GM18505 (cell line): Measurements from ENCODE around the gene PLPP7.
"Not testable (repeated sequence)": the region's sequence is repeated elsewhere in the genome, so short reads cannot be mapped to it uniquely, and the experiment has no call there.

ENCODE experiments used
- ATAC-seq: cut with Tn5 transposase; IDR thresholded peaks from one replicate; pipeline ENCODE4 v1.9.1; 2021; ENCODE audit not compliant: unreplicated experiment
- POLR2A ChIP-seq: IDR thresholded peaks from 4 replicates; pipeline ENCODE4 v1.6.1; 2011; ENCODE audit warnings: borderline replicate concordance; ENCODE audit not compliant: insufficient read depth, insufficient read length; ENCODE audit errors: extremely low read depth

PLPP7 gene

GRCh38 chr9:131289301-131290035, at the start of gene PLPP7:
Gene PLPP7 (plus strand): TSS chr9:131289723. CDS start chr9:131289998, 275 bp downstream.
- no peak for ATAC-seq

GRCh38 chr9:131240047-131240921, 49.2 kb upstream of the PLPP7 start:
- ATAC-seq: no peak
- no peak for TF ChIP-seq POLR2A

More at GRCh38 chr9:131289301-131290035, at the start of gene PLPP7:
- TF ChIP-seq POLR2A: peak; percentile 34

DNA sequence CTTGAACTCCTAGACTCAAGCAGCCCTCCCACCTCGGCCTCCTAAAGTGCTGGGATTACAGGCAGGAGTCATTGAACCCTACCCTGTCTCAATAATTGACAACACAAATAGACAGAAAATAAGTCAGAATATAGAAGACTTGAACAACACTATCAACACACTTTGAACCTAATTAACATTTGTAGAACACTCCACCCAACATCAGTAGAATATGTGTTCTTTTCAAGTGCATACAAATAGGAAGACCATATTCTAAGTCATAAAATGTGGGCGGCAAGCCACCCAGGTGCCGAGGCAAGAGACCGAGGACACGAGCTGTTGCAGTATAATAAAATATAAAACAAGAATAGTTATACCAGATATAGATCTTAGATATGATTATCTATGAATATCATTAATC, 45.2 kb upstream of the PLPP7 start:
- not testable (repeated sequence) for ATAC-seq

GRCh38 chr9:131246618-131247017, 42.9 kb upstream of the PLPP7 start:
- TF ChIP-seq POLR2A: no peak
- ATAC-seq: no peak

- no peak for TF ChIP-seq POLR2A
- ATAC-seq: peak; percentile 3
Measured at GRCh38 chr9:131252120-131252519, 37.4 kb upstream of the PLPP7 start.

- no peak for ATAC-seq
- TF ChIP-seq POLR2A: no peak
Measured at GRCh38 chr9:131253891-131254491, 35.5 kb upstream of the PLPP7 start.

- no peak for TF ChIP-seq POLR2A
- ATAC-seq: no peak
Measured at GRCh38 chr9:131254626-131255025, 34.9 kb upstream of the PLPP7 start.

DNA sequence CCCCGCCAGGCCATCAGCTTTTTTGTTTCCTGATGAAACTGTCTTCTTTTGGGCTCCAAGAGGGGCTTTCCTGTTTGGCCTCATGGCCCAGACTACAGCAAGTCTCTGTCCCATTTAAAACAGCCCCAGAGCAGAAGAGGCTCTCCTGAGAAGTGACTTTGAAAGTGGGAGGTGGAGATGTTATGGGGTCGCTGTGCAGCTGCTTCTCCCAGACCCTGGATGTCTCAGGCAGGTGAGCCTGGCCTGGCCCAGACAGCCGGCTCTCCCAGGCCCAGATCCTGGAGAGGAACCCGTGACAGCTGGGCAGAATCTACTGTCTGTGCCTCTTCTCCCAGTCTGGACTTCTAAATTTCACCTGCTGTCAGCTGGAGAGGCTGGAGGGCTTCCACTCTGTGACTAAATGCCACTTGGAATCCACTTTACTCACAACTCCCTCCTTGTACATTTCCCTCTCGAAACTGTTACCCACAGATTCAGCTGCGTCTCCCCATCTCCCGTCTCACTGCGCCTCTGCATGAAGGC, 33.8 kb upstream of the PLPP7 start:
- no peak for ATAC-seq
- no peak for TF ChIP-seq POLR2A

DNA sequence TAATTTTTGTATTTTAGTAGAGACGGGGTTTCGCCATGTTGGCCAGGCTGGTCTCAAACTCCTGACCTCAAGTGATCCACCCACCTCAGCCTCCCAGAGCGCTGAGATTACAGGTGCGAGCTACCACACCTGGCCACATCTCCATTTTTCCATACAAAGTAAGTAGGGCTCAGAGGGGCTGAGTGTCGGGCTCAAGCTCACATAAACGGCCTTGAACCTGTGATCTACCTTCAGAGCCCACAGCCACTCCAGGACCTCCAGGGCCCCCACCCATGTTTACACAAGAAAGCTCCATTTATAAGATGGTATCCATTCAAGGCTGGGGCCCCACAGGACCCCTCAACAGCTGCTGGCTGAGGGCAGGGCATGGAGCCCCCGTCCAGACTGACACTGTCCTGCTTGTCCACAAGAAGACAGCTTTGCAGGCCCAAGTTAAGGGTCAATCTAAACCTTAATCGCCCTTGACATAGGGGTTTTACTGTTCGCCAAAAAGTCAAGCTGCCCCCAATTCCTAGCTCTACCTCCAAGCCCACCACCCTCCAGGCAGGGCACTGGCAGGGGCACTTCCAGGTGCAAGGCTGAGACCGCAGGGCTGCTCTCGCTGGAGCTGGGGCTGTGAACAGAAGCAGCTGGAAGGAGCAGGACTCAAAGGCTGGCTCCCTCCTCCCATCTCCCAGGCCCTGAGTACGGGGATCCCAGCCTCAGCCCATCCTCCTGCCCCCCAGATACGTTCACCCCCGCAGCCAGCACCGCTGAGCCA, 32.1 kb upstream of the PLPP7 start:
- no peak for TF ChIP-seq POLR2A
- no peak for ATAC-seq

GRCh38 chr9:131258186-131258585, 31.3 kb upstream of the PLPP7 start:
- ATAC-seq: no peak
- TF ChIP-seq POLR2A: no peak

DNA sequence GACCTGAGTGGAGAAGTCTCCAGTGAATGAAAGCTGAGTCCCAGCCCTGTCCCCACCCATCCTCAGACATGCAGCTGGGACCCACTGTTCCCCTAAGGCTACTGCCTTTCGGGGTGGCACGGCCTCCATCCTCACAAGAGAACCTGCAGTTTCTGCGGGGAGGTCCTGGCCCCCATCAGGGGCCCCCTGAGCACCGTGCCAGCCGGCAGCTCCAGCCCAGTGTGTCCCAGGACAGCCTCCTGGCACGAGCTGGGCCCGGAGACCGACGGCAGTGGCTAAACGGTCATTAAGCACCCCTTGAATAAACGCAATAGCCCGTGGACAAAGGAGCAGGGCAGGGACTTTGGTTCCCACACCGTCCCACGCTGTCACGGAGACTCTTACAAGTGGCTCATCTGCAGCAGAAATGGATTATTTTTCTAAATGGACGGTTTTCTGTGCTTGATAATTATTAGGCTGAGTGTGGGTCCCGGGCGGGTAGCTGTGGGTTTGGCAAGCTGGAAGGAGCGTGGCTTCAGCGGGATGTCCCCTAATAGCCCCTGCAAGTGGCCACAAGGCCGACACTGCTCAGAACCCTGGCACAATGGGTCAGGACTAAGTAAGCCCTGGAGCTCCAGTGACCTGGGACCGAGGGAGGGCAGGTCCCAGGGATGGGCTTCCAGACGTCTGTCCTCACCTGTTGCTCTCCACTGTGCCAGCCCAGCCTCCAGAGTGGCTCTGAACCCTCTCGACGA, 30.7 kb upstream of the PLPP7 start:
- TF ChIP-seq POLR2A: no peak

GRCh38 chr9:131259432-131259898, 30.1 kb upstream of the PLPP7 start:
- no peak for TF ChIP-seq POLR2A
- no peak for ATAC-seq

More for the DNA sequence above, 30.7 kb upstream of the PLPP7 start:
- ATAC-seq: no peak

DNA sequence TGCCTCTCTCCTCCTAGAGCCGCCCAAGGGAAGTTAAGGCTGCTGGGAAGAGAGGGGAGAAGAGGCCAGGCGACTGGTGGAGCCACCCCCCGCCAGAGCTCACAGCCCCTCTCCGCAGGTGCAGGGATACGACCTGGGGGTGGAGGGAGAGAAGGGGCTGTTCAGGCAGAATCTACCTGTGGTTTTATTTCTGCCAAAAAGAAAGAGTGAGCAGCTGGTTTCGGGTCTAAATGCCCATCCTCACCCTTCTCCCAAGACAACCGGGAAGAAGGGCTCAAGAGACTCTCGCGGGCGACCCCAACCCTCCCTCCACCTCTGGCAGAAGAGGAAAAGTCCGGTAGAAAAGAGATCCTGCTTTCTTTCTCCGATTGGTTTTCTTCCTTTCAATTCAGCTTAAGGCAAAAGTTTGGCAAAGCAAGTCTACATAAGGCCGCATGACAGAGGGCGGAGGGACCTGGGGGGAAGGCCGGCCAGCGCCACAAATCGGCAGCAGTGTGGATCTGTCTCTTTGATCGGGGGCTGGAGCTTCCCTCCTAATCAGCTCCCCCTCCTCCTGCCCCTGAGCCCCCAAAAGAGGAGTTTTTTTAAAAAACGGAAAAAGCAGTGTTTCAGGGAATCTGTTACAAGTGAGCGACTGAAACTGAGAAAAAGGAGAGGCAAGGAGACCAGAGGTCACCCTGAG, 29.5 kb upstream of the PLPP7 start:
- no peak for TF ChIP-seq POLR2A
- no peak for ATAC-seq
